ENCODE data around the gene PHLPP1.
"Not testable (repeated sequence)": the region's sequence is repeated elsewhere in the genome, so short reads cannot be mapped to it uniquely, and the experiment has no call there.

The PHLPP1 gene

GRCh38 chr18:62717925-62718800, 2.8 kb downstream of the PHLPP1 start:
- peak; percentile 38 for DNase-seq

GRCh38 chr18:62720048-62720447, 4.7 kb downstream of the PHLPP1 start:
- DNase-seq = peak; percentile 20

GRCh38 chr18:62720766-62721613, 5.6 kb downstream of the PHLPP1 start:
- peak; percentile 64 for DNase-seq

GRCh38 chr18:62721839-62722795, 6.8 kb downstream of the PHLPP1 start:
- peak; percentile 50 for DNase-seq

- DNase-seq = peak; percentile 52
Observed at GRCh38 chr18:62723666-62724281, 8.4 kb downstream of the PHLPP1 start.

GRCh38 chr18:62725896-62726295, 10.6 kb downstream of the PHLPP1 start:
- no peak for DNase-seq

- DNase-seq = no peak
Observed at GRCh38 chr18:62728254-62728653, 12.9 kb downstream of the PHLPP1 start.

- peak; percentile 97 for DNase-seq
Observed at GRCh38 chr18:62729487-62730386, 14.4 kb downstream of the PHLPP1 start.

GRCh38 chr18:62730941-62731340, 15.6 kb downstream of the PHLPP1 start:
- no peak for DNase-seq

- no peak for DNase-seq
Observed at GRCh38 chr18:62732617-62733016, 17.3 kb downstream of the PHLPP1 start.

GRCh38 chr18:62734290-62734689, 18.9 kb downstream of the PHLPP1 start:
- DNase-seq = no peak

- DNase-seq = no peak
Observed at GRCh38 chr18:62735387-62735786, 20.0 kb downstream of the PHLPP1 start.

- no peak for DNase-seq
Observed at GRCh38 chr18:62736077-62736855, 20.9 kb downstream of the PHLPP1 start.

- no peak for DNase-seq
Observed at GRCh38 chr18:62737241-62737873, 22.0 kb downstream of the PHLPP1 start.

- DNase-seq = peak; percentile 15
Observed at GRCh38 chr18:62738639-62739038, 23.3 kb downstream of the PHLPP1 start.

GRCh38 chr18:62739911-62740310, 24.6 kb downstream of the PHLPP1 start:
- DNase-seq = no peak

- not testable (repeated sequence) for DNase-seq
Observed at GRCh38 chr18:62740650-62741049, 25.3 kb downstream of the PHLPP1 start.

GRCh38 chr18:62741118-62741566, 25.8 kb downstream of the PHLPP1 start:
- DNase-seq = no peak

GRCh38 chr18:62741584-62741983, 26.2 kb downstream of the PHLPP1 start:
- no peak for DNase-seq
